ENCODE data around the gene RASSF8. TPM values are rescaled to one million over a fixed set of nuclear protein-coding genes. Genes with fewer than 3 reads are reported as not detected.

RASSF8 gene
- total RNA-seq, 2 donors from 2014 or later, result 47.9 to 86.6 TPM

- Histone ChIP-seq H3K27me3 (replicated peaks; ENCODE audit: insufficient read depth) (no peaks in the 10 kb centered on the region), H3K4me3 (no peak overlapping the region), H3K4me1 (ENCODE audit: control insufficient read depth in 1 of 2, low read depth in 2 of 2) (peaks cover 12 to 41% of the 10 kb centered on the region in 2 donors), H3K9me3 (no peaks in the 10 kb centered on the region), H3K27ac (no peak overlapping the region), H3K36me3 (no peaks in the 10 kb centered on the region)
- no peak for TF ChIP-seq CTCF (IDR thresholded peaks at IDR 0.05)
- ATAC-seq (ENCODE audit: insufficient number of reproducible peaks, low FRiP score, low read depth) (no peak), DNase-seq (ENCODE audit: low spot score) (no peak)
Observed at GRCh38 chr12:26058308-26058707, 99.8 kb downstream of the RASSF8 start.

- ATAC-seq (ENCODE audit: insufficient number of reproducible peaks, low FRiP score, low read depth) (no peak), DNase-seq (ENCODE audit: low spot score) (no peak)
- Histone ChIP-seq H3K27me3 (replicated peaks; ENCODE audit: insufficient read depth) (no peaks in the 10 kb centered on the region), H3K27ac (no peak overlapping the region), H3K4me3 (no peak overlapping the region), H3K36me3 (no peaks in the 10 kb centered on the region), H3K4me1 (ENCODE audit: control insufficient read depth in 1 of 2, low read depth in 2 of 2) (peaks cover 9 to 36% of the 10 kb centered on the region in 2 donors), H3K9me3 (no peaks in the 10 kb centered on the region)
- no peak for TF ChIP-seq CTCF (IDR thresholded peaks at IDR 0.05)
Observed at GRCh38 chr12:26058818-26059217, 100.3 kb downstream of the RASSF8 start.

- Histone ChIP-seq H3K4me1 (ENCODE audit: control insufficient read depth in 1 of 2, low read depth in 2 of 2) (peaks cover 0 to 11% of the 10 kb centered on the region in 2 donors), H3K9me3 (no peaks in the 10 kb centered on the region), H3K36me3 (no peaks in the 10 kb centered on the region), H3K27ac (no peak overlapping the region), H3K4me3 (no peak overlapping the region), H3K27me3 (replicated peaks; ENCODE audit: insufficient read depth) (no peaks in the 10 kb centered on the region)
- TF ChIP-seq CTCF (IDR thresholded peaks at IDR 0.05), result no peak
- DNase-seq (ENCODE audit: low spot score) (no peak), ATAC-seq (ENCODE audit: insufficient number of reproducible peaks, low FRiP score, low read depth) (no peak)
Observed at GRCh38 chr12:26062006-26062405, 103.5 kb downstream of the RASSF8 start.

- Histone ChIP-seq H3K27ac (no peak overlapping the region), H3K4me1 (ENCODE audit: control insufficient read depth in 1 of 2, low read depth in 2 of 2) (peaks cover 0 to 11% of the 10 kb centered on the region in 2 donors), H3K4me3 (no peak overlapping the region), H3K36me3 (no peaks in the 10 kb centered on the region), H3K9me3 (no peaks in the 10 kb centered on the region), H3K27me3 (replicated peaks; ENCODE audit: insufficient read depth) (no peaks in the 10 kb centered on the region)
- TF ChIP-seq CTCF (IDR thresholded peaks at IDR 0.05), result no peak
- no peak for DNase-seq (ENCODE audit: low spot score)
- ATAC-seq (ENCODE audit: insufficient number of reproducible peaks, low FRiP score, low read depth), result no peak
Observed at GRCh38 chr12:26062566-26062965, 104.1 kb downstream of the RASSF8 start.

DNA sequence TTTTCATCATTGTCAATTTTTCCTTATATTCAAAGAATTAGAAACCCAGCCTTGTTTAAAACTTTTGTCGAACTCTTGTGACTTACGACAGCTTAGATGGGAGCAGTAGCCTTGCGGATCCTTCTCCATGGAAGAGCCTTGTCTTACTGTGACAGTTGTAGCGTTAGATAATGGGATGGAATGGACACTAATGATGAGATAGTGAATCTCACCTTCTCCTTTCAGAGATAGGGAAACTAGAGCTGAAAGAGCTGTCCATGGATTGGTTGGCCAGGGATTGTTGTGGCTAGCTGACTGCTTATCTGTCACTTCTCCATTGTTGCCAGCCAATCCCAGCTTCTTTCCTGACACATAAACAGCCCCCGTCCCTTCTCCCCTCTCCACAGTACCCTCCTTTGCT is 107.0 kb downstream of the RASSF8 start:
- Histone ChIP-seq H3K4me1 (ENCODE audit: control insufficient read depth in 1 of 2, low read depth in 2 of 2) (no peaks in the 10 kb centered on the region), H3K4me3 (no peak overlapping the region), H3K27me3 (replicated peaks; ENCODE audit: insufficient read depth) (no peaks in the 10 kb centered on the region), H3K9me3 (no peaks in the 10 kb centered on the region), H3K27ac (no peak overlapping the region), H3K36me3 (peaks cover 2% of the 10 kb centered on the region)
- ATAC-seq (ENCODE audit: insufficient number of reproducible peaks, low FRiP score, low read depth) (no peak), DNase-seq (ENCODE audit: low spot score) (no peak)
- no peak for TF ChIP-seq CTCF (IDR thresholded peaks at IDR 0.05)

Measured in thoracic aorta (tissue), 2 donors.